ENCODE data around the gene MGMT.

- TF ChIP-seq POLR2A (IDR thresholded peaks at IDR 0.05) (no peak), CTCF (IDR thresholded peaks at IDR 0.05) (no peak), EP300 (IDR thresholded peaks at IDR 0.05) (no peak)
Observed at GRCh38 chr10:129792141-129792540, 325.1 kb downstream of the MGMT start.
